Liver (tissue), 9 donors: ENCODE data around the gene PDE3A. TPM values are rescaled to one million over a fixed set of nuclear protein-coding genes. Genes with fewer than 3 reads are reported as not detected.
A peak's percentile ranks its signal among the peaks of the same experiment; 100 is the strongest.

Experiments used
- DNase-seq: peaks from one replicate; pipeline ENCODE4 v3.0.0-alpha.2; 2017; ENCODE audit warnings: low spot score
- H3K27ac ChIP-seq, 2 donors: one replicate each; pipeline ENCODE4 v1.7.0; 2013; ENCODE audit warnings: inconsistent platforms in 2 of 2, low read length in 2 of 2, control low read depth in 1 of 2, low read depth in 1 of 2, mild to moderate bottlenecking in 1 of 2
- H3K27me3 ChIP-seq, 4 donors: one replicate each; pipeline versions ENCODE4 v1.6.1 to v1.7.0; 2013; ENCODE audit warnings: low read length in 3 of 4, inconsistent platforms in 1 of 4, mild to moderate bottlenecking in 1 of 4, moderate library complexity in 1 of 4; ENCODE audit not compliant: control insufficient read depth in 4 of 4, insufficient read depth in 4 of 4
- H3K36me3 ChIP-seq, 4 donors: one replicate each; pipeline versions ENCODE4 v1.6.1 to v1.7.0; 2013; ENCODE audit warnings: low read length in 3 of 4, mild to moderate bottlenecking in 3 of 4, low read depth in 1 of 4, moderate library complexity in 1 of 4; ENCODE audit not compliant: control insufficient read depth in 4 of 4, insufficient read depth in 3 of 4
- H3K4me1 ChIP-seq, 4 donors: one replicate each; pipeline versions ENCODE4 v1.6.1 to v1.7.0; 2013; ENCODE audit warnings: low read length in 3 of 4, mild to moderate bottlenecking in 3 of 4, moderate library complexity in 1 of 4; ENCODE audit not compliant: control insufficient read depth in 4 of 4, insufficient read depth in 4 of 4
- H3K4me3 ChIP-seq, 3 donors: one replicate each; pipeline versions ENCODE4 v1.6.1 to v1.7.0; 2013; ENCODE audit warnings: low read length in 3 of 3, control low read depth in 1 of 3, low read depth in 1 of 3, mild to moderate bottlenecking in 1 of 3
- H3K9ac ChIP-seq, 2 donors: one replicate each; pipeline ENCODE4 v1.7.0; 2013; ENCODE audit warnings: low read length in 2 of 2, mild to moderate bottlenecking in 2 of 2, moderate library complexity in 2 of 2, control low read depth in 1 of 2, low read depth in 1 of 2
- H3K9me3 ChIP-seq, 4 donors: one replicate each; pipeline versions ENCODE4 v1.6.1 to v1.7.0; 2013; ENCODE audit warnings: low read length in 3 of 4; ENCODE audit not compliant: control insufficient read depth in 4 of 4
- ATF3 ChIP-seq: IDR thresholded peaks from 2 replicates; pipeline ENCODE4 v1.6.1; 2016; ENCODE audit warnings: antibody characterized with exemption
- EGR1 ChIP-seq, 2 donors: IDR thresholded peaks; 2 replicates each; pipeline ENCODE4 v1.6.1; 2016 to 2018; ENCODE audit warnings: antibody characterized with exemption in 2 of 2, low read depth in 2 of 2
- FOXA1 ChIP-seq: IDR thresholded peaks from 2 replicates; pipeline ENCODE4 v1.6.1; 2016; ENCODE audit warnings: antibody characterized with exemption
- FOXA2 ChIP-seq: IDR thresholded peaks from 2 replicates; pipeline ENCODE4 v1.6.1; 2016; ENCODE audit warnings: antibody characterized with exemption
- GABPA ChIP-seq, 2 donors: IDR thresholded peaks in 1 of 2; conservative IDR thresholded peaks in 1 of 2; 2 replicates each; pipeline ENCODE4 v1.6.1; 2016; ENCODE audit warnings: antibody characterized with exemption in 2 of 2, mild to moderate bottlenecking in 1 of 2, moderate library complexity in 1 of 2
- HNF4A ChIP-seq, 2 donors: conservative IDR thresholded peaks; 2 replicates each; pipeline ENCODE4 v1.6.1; 2016; ENCODE audit warnings: antibody characterized with exemption in 2 of 2, mild to moderate bottlenecking in 2 of 2
- JUND ChIP-seq, 2 donors: IDR thresholded peaks; 2 replicates each; pipeline ENCODE4 v1.6.1; 2016; ENCODE audit warnings: antibody characterized with exemption in 2 of 2
- MAX ChIP-seq: IDR thresholded peaks from 2 replicates; pipeline ENCODE4 v1.6.1; 2016; ENCODE audit warnings: antibody characterized with exemption
- REST ChIP-seq: IDR thresholded peaks from 2 replicates; pipeline ENCODE4 v1.6.1; 2016; ENCODE audit warnings: antibody characterized with exemption, mild to moderate bottlenecking
- RXRA ChIP-seq, 2 donors: IDR thresholded peaks; 2 replicates each; pipeline ENCODE4 v1.6.1; 2017 to 2018; ENCODE audit warnings: antibody characterized with exemption in 2 of 2, mild to moderate bottlenecking in 1 of 2
- TAF1 ChIP-seq: conservative IDR thresholded peaks from 2 replicates; pipeline ENCODE4 v1.6.1; 2016; ENCODE audit warnings: antibody characterized with exemption, mild to moderate bottlenecking
- YY1 ChIP-seq: IDR thresholded peaks from 2 replicates; pipeline ENCODE4 v1.6.1; 2016; ENCODE audit warnings: antibody characterized with exemption, mild to moderate bottlenecking
- WGBS: extraction: QIAGEN DNeasy Blood & Tissue Kit; methylation state at CpG from one replicate; pipeline ENCODE4 v1.1.7; 2013; 5-methylcytosine and 5-hydroxymethylcytosine counted together
- polyA plus RNA-seq, 2 donors: library from polyadenylated mRNA; stranded (reverse) in 1 of 2; unstranded in 1 of 2; fragments of 200-250 nt in 1 of 2; fragments of >200 nt in 1 of 2; fragmentation: Nextera tagmentation in 1 of 2; extraction: Ambion mirVana in 1 of 2; gene quantifications; one replicate each; pipeline versions ENCODE4 v1.2.1 to v1.2.3, GENCODE V29; 2013 to 2015
- total RNA-seq, 2 donors: library from RNA; depleted of rRNA; stranded (reverse); fragments of >200 nt; gene quantifications; one replicate each; pipeline ENCODE4 v1.2.3, GENCODE V29; 2014
- TF ChIP-seq, protein P1 (sequence below): fragments of 150-350 bp; IDR thresholded peaks from 2 replicates; pipeline ENCODE4 v1.5.1; 2017; ENCODE audit warnings: improper control_type of control experiment, low read depth, low read length; ENCODE audit not compliant: missing input control
- donor health status: healthy.
- donor health status: healthy.
- donor health status: healthy.
- donor health status: healthy.
- donor health status: healthy.

Gene PDE3A
- total and polyA plus RNA-seq, 4 donors = 0.50 to 3.8 (median 2.2) TPM

DNA sequence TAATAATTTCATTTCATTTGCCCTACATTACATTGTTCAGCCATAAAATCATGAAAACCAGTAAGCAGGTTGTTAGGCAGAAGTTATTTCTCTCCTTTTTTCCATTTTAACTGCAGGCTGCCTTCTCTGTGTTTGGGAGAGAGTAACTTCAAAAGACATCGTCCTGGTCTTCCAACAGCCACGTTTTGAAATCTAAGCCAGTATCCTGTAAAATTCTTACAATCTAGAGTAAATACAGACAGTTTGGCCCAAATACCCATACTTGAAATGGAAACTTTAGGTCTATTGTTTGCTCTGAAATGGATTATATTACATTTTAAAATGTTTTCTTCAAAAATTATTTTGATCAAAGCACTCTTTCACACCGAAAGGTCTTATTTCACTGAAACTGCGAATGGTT, 260.7 kb downstream of the PDE3A start:
- no peak overlapping the region for H3K27ac ChIP-seq
- no peak overlapping the region for H3K9ac ChIP-seq
- WGBS = 69% methylated on average over 4 of the region's 4 CpGs

GRCh38 chr12:20629414-20630156, 261.2 kb downstream of the PDE3A start:
- Histone ChIP-seq H3K4me1 (peaks cover 0 to 8% (median 2%) of the 10 kb centered on the region in 4 donors), H3K4me3 (no peak overlapping the region), H3K9ac (no peak overlapping the region), H3K36me3 (no peaks in the 10 kb centered on the region), H3K9me3 (no peaks in the 10 kb centered on the region), H3K27ac (no peak overlapping the region), H3K27me3 (no peaks in the 10 kb centered on the region)
- TF ChIP-seq RXRA (IDR thresholded peaks at IDR 0.05) = peak in 1 of 2 donors; percentile 31
- TF ChIP-seq, protein P1, sequence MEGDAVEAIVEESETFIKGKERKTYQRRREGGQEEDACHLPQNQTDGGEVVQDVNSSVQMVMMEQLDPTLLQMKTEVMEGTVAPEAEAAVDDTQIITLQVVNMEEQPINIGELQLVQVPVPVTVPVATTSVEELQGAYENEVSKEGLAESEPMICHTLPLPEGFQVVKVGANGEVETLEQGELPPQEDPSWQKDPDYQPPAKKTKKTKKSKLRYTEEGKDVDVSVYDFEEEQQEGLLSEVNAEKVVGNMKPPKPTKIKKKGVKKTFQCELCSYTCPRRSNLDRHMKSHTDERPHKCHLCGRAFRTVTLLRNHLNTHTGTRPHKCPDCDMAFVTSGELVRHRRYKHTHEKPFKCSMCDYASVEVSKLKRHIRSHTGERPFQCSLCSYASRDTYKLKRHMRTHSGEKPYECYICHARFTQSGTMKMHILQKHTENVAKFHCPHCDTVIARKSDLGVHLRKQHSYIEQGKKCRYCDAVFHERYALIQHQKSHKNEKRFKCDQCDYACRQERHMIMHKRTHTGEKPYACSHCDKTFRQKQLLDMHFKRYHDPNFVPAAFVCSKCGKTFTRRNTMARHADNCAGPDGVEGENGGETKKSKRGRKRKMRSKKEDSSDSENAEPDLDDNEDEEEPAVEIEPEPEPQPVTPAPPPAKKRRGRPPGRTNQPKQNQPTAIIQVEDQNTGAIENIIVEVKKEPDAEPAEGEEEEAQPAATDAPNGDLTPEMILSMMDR = no peak
- peak; percentile 29 for TF ChIP-seq REST
- TF ChIP-seq JUND (IDR thresholded peaks at IDR 0.05) = peak; percentile 59 to 85
- TF ChIP-seq EGR1 (IDR thresholded peaks at IDR 0.05; ENCODE audit: low read depth in 2 of 2) = peak in 1 of 2 donors; percentile 12
- peak; percentile 22 for TF ChIP-seq MAX
- no peak for TF ChIP-seq TAF1
- peak in 1 of 2 donors; percentile 3 for TF ChIP-seq HNF4A (conservative IDR thresholded peaks at IDR 0.05)
- DNase-seq = peak; percentile 44
- WGBS = 22% methylated on average over 6 of the region's 6 CpGs

More for the DNA sequence above, 260.7 kb downstream of the PDE3A start:
- DNase-seq = no peak
- no peak overlapping the region for H3K4me3 ChIP-seq
- H3K27me3 ChIP-seq = no peaks in the 10 kb centered on the region
- no peaks in the 10 kb centered on the region for H3K9me3 ChIP-seq
- no peak for TF ChIP-seq FOXA1
- TF ChIP-seq RXRA (IDR thresholded peaks at IDR 0.05) = no peak
- no peak for TF ChIP-seq JUND (IDR thresholded peaks at IDR 0.05)
- TF ChIP-seq, protein P1 = no peak
- TF ChIP-seq FOXA2 = no peak
- no peak for TF ChIP-seq GABPA (IDR thresholded peaks at IDR 0.05 in 1 of 2, conservative IDR thresholded peaks at IDR 0.05 in 1 of 2)
- TF ChIP-seq YY1 = no peak
- no peak for TF ChIP-seq TAF1
- TF ChIP-seq ATF3 = no peak
- H3K4me1 ChIP-seq = peaks cover 0 to 8% (median 2%) of the 10 kb centered on the region in 4 donors
- H3K36me3 ChIP-seq = no peaks in the 10 kb centered on the region
